BE2C (cell line): ENCODE results near the gene NANOS2.

Experiments
- DNase-seq: peaks from one replicate; pipeline ENCODE4 v3.0.0-alpha.2; 2020
- H3K27me3 ChIP-seq: fragments of 250-450 bp; sonication (Bioruptor Pico); 2 replicates; pipeline ENCODE4 v1.5.1; 2020; ENCODE audit warnings: mild to moderate bottlenecking
- H3K36me3 ChIP-seq: fragments of 250-450 bp; sonication (Bioruptor Pico); 2 replicates; pipeline ENCODE4 v1.5.1; 2020; ENCODE audit warnings: mild to moderate bottlenecking
- H3K4me1 ChIP-seq: fragments of 250-450 bp; sonication (Bioruptor Pico); 2 replicates; pipeline ENCODE4 v1.5.1; 2020
- H3K4me3 ChIP-seq: 2 replicates; pipeline ENCODE4 v1.5.1; 2011; ENCODE audit warnings: low read depth, low read length
- H3K9me3 ChIP-seq: fragments of 250-450 bp; sonication (Bioruptor Pico); 2 replicates; pipeline ENCODE4 v1.5.1; 2020
- TF ChIP-seq, protein P1 (sequence below): IDR thresholded peaks from 2 replicates; pipeline ENCODE4 v1.5.1; 2012; ENCODE audit warnings: mild to moderate bottlenecking, low read depth, low read length

Gene NANOS2

DNA sequence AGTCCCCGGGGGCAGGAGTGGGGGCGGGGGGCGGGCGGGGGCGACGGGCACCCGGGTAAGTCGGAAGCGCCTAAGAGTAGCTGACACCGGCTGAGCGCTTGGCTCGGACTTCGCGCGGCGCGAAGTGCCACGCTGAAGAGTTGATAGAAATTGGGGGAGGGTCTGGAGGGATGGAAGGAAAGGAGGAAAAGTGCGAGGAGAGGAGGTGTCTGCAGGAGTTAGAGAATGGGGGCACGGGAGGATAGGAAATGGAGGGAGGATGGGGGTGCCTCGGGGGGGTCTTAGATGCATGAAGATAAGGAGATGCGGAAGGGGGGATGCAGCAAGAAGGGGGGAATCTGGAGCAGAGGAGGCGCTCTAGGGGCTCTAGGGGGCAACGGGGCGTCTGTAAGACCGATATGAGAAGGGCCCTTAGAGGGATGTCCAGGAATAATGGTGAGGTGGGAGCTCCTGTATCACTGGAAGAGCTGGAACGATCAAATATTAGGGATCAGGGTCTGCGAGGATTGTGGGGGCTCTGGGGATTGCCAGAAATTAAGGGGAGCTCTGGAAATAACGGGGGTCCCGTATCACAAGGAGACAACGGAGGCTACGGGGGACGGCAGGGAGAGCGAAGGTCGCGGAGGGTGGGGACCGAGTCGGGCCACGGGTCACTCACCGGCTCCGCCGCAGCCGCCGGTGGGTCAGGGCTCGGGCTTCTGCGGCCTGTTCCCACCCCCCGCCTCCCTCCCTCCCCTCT, 12.5 kb downstream of the NANOS2 start, which contains the start of gene MYPOP:
MYPOP (minus strand) TSS at position 702 of the 739 bp plus-strand sequence. CDS start 840 bp downstream, outside the sequence.
- H3K9me3 ChIP-seq = no peaks in the 10 kb centered on the region
- DNase-seq = no peak
- no peaks in the 10 kb centered on the region for H3K4me1 ChIP-seq
- no peaks in the 10 kb centered on the region for H3K27me3 ChIP-seq
- H3K36me3 ChIP-seq = peaks cover 17% of the 10 kb centered on the region
- TF ChIP-seq, protein P1, sequence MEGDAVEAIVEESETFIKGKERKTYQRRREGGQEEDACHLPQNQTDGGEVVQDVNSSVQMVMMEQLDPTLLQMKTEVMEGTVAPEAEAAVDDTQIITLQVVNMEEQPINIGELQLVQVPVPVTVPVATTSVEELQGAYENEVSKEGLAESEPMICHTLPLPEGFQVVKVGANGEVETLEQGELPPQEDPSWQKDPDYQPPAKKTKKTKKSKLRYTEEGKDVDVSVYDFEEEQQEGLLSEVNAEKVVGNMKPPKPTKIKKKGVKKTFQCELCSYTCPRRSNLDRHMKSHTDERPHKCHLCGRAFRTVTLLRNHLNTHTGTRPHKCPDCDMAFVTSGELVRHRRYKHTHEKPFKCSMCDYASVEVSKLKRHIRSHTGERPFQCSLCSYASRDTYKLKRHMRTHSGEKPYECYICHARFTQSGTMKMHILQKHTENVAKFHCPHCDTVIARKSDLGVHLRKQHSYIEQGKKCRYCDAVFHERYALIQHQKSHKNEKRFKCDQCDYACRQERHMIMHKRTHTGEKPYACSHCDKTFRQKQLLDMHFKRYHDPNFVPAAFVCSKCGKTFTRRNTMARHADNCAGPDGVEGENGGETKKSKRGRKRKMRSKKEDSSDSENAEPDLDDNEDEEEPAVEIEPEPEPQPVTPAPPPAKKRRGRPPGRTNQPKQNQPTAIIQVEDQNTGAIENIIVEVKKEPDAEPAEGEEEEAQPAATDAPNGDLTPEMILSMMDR = no peak
- peak within 1 kb of the TSS; percentile 85 for H3K4me3 ChIP-seq

DNA sequence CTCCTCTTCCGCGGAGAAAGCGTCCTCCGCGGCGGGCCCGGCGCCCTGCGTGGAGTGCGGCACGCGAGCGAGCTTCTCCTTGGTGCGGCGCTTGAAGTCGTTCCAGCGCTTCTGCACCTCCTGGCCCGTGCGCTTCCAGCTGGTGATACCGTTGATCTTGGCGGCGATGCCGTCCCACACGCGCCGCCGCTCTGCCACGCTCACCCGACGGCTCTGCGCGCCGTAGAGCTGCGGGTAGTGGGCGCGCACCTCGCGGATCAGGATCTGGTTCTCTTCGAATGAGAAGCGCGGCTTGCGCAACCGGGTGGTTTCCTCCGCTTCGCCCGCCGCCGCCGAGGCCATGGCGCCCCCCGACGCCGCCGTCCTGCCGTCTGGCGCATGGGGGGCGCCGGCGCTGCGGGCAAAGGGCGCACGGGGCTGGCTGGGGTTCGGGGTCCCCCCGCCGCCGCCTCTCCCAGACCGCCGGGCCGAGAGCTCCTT, 13.1 kb downstream of the NANOS2 start:
- H3K4me1 ChIP-seq = no peaks in the 10 kb centered on the region
- peak; percentile 54 for DNase-seq
- peaks cover 17% of the 10 kb centered on the region for H3K36me3 ChIP-seq
- H3K9me3 ChIP-seq = no peaks in the 10 kb centered on the region
- H3K27me3 ChIP-seq = no peaks in the 10 kb centered on the region
- H3K4me3 ChIP-seq = peak overlapping the region; percentile 85
- TF ChIP-seq, protein P1 = no peak

- Histone ChIP-seq H3K4me3 (peak overlapping the region; percentile 39), H3K4me1 (no peaks in the 10 kb centered on the region)
Observed at GRCh38 chr19:45900738-45901431, 13.7 kb downstream of the NANOS2 start.

DNA sequence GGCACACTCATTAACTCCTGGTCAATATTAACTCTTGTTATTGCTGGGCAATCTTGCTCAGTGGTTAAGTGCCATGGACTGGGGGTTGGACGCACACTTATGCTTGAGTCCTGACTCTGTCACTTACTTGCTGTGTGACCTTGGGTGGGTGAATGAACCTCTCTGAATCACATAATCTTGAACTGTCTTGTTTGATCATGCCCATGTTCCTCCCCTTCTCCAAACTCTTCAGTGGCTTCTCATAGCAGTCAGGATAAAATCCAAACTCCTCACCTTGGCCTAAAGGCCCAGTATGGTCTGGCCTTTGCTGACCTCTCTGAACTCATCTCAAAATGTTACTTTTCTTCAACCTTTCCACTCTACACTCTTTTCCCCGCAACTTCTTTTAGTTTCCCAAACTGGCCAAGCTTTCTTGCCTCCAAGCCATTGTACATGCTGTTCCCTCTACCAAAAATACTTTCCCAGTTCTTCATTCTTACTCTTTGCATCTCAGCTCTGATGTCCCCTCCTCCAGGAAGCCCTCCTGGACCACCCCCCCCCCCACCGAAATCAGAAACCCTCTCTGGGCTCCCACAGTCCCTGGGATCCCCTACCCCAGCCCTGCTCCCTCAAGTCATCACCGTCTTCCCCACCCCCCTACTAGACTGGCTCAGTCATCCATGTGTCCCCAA, 14.5 kb downstream of the NANOS2 start:
- Histone ChIP-seq H3K4me1 (no peaks in the 10 kb centered on the region), H3K9me3 (no peaks in the 10 kb centered on the region), H3K36me3 (peaks cover 17% of the 10 kb centered on the region), H3K27me3 (no peaks in the 10 kb centered on the region), H3K4me3 (no peak overlapping the region)
- no peak for DNase-seq
- TF ChIP-seq, protein P1 = no peak

More at GRCh38 chr19:45900738-45901431, 13.7 kb downstream of the NANOS2 start:
- H3K36me3 ChIP-seq = peaks cover 17% of the 10 kb centered on the region
- no peaks in the 10 kb centered on the region for H3K9me3 ChIP-seq
- DNase-seq = no peak
- no peaks in the 10 kb centered on the region for H3K27me3 ChIP-seq
- TF ChIP-seq, protein P1 = no peak

GRCh38 chr19:45899253-45899652, 15.3 kb downstream of the NANOS2 start:
- Histone ChIP-seq H3K4me1 (no peaks in the 10 kb centered on the region), H3K4me3 (no peak overlapping the region), H3K27me3 (no peaks in the 10 kb centered on the region), H3K36me3 (peaks cover 17% of the 10 kb centered on the region), H3K9me3 (no peaks in the 10 kb centered on the region)
- TF ChIP-seq, protein P1 = no peak
- no peak for DNase-seq
